H1 (cell line): ENCODE results near the gene GRK6. TPM values are rescaled to one million over a fixed set of nuclear protein-coding genes. Genes with fewer than 3 reads are reported as not detected.

Source experiments
- BRCA1 ChIP-seq: IDR thresholded peaks from 2 replicates; pipeline ENCODE4 v1.6.1; 2012; ENCODE audit warnings: low read depth, low read length, improper control_type of control experiment
- CBX8 ChIP-seq: fragments of 300-800, 300-1000 bp; sonication (generic); IDR thresholded peaks from 2 replicates; pipeline ENCODE4 v1.7.1; 2016; ENCODE audit warnings: low read depth, low read length, borderline replicate concordance
- CEBPB ChIP-seq: IDR thresholded peaks from 2 replicates; pipeline ENCODE4 v1.6.1; 2012; ENCODE audit warnings: low read depth, low read length
- CHD7 ChIP-seq: fragments of 300-600 bp; sonication (generic); IDR thresholded peaks from 2 replicates; pipeline ENCODE4 v1.7.1; 2012; ENCODE audit warnings: low read length, moderate library complexity, mild to moderate bottlenecking, inconsistent platforms; ENCODE audit not compliant: insufficient replicate concordance
- NANOG ChIP-seq: IDR thresholded peaks from 2 replicates; pipeline ENCODE4 v1.6.1; 2011; ENCODE audit warnings: low read length, low read depth, mild to moderate bottlenecking, inconsistent platforms; ENCODE audit not compliant: insufficient read depth, poor library complexity, severe bottlenecking
- RXRA ChIP-seq: IDR thresholded peaks from 2 replicates; pipeline ENCODE4 v1.6.1; 2011; ENCODE audit warnings: low read depth, mild to moderate bottlenecking, low read length, moderate library complexity; ENCODE audit not compliant: insufficient read depth
- SIRT6 ChIP-seq: IDR thresholded peaks from one replicate; pipeline ENCODE4 v1.7.1; 2012; ENCODE audit warnings: low read length, inconsistent platforms
- polyA plus RNA-seq, 7 experiments: library from polyadenylated mRNA; depleted of rRNA in 3 of 7; stranded (reverse) in 5 of 7; unstranded in 2 of 7; fragments of >200 nt in 5 of 7; fragments of 200-250 nt in 2 of 7; gene quantifications; 1 replicate in 5 of 7; 2 replicates in 1 of 7; 4 replicates in 1 of 7; pipeline versions ENCODE4 v1.2.1 to v1.2.3, GENCODE V29; 2011 to 2013; ENCODE audit warnings: missing spikeins in 2 of 7, mixed read lengths in 2 of 7
- total RNA-seq: library from RNA; stranded (reverse); fragmentation: NEBNext Ultra II Directional; extraction: Animal tissue kit (Norgen Biotek cat#: 25700); gene quantifications from 2 replicates; pipeline ENCODE4 v1.2.1, GENCODE V29; 2021
- TF ChIP-seq, protein P1 (sequence below): IDR thresholded peaks from 2 replicates; pipeline ENCODE4 v1.6.1; 2011; ENCODE audit warnings: low read depth, mild to moderate bottlenecking, low read length; ENCODE audit not compliant: insufficient read depth

The GRK6 gene
- total and polyA plus RNA-seq, 2 of the 8 experiments (the other 6 are each of a cell fraction or from before 2014, with no cell fraction given) = 31.8 to 57.8 TPM

GRCh38 chr5:177439518-177440053, 13.1 kb downstream of the GRK6 start (continued):
- TF ChIP-seq NANOG (no peak), SIRT6 (no peak), CBX8 (no peak), RXRA (no peak), CEBPB (no peak), BRCA1 (no peak), CHD7 (no peak)
- TF ChIP-seq, protein P1, sequence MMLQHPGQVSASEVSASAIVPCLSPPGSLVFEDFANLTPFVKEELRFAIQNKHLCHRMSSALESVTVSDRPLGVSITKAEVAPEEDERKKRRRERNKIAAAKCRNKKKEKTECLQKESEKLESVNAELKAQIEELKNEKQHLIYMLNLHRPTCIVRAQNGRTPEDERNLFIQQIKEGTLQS = no peak
